ENCODE data around the gene EGLN1.

The EGLN1 gene

GRCh38 chr1:231421546-231421970 is 529 bp downstream of the EGLN1 start:
- Histone ChIP-seq H3K14ac (ENCODE audit: low read length) (peak overlapping the region; percentile 87), H4K91ac (ENCODE audit: low read depth, low read length) (peak overlapping the region; percentile 84), H3K27me3 (ENCODE audit: insufficient read depth, low read length) (no peaks in the 10 kb centered on the region), H2BK5ac (ENCODE audit: low read depth, low read length, poor library complexity) (peak overlapping the region; percentile 78), H4K8ac (ENCODE audit: low read depth, low read length) (peak overlapping the region; percentile 64), H3K36me3 (ENCODE audit: control insufficient read depth in 1 of 2, insufficient read depth in 2 of 2, low read length in 2 of 2) (no peaks in the 10 kb centered on the region), H3K27ac (ENCODE audit: low read depth, low read length) (peak overlapping the region; percentile 98), H3K9ac (ENCODE audit: low read length) (peak overlapping the region; percentile 92), H2AK5ac (ENCODE audit: low read length) (peak overlapping the region; percentile 30), H3K79me1 (ENCODE audit: low read length) (peaks cover 17% of the 10 kb centered on the region), H2AFZ (ENCODE audit: insufficient read depth, low read length, poor library complexity) (peak overlapping the region; percentile 82), H3K18ac (ENCODE audit: low read length) (peak overlapping the region; percentile 89), H3K4me3 (ENCODE audit: low read depth, low read length) (peak overlapping the region; percentile 82), H2BK120ac (ENCODE audit: insufficient read depth, low read length, poor library complexity) (peak overlapping the region; percentile 74), H3K79me2 (ENCODE audit: control insufficient read depth, insufficient read depth, low read length, poor library complexity) (peaks cover 8% of the 10 kb centered on the region), H2BK12ac (ENCODE audit: low read length) (peak overlapping the region; percentile 68), H3K9me3 (ENCODE audit: insufficient read depth, low read depth, low read length) (no peaks in the 10 kb centered on the region), H4K12ac (ENCODE audit: low read depth, low read length) (peak overlapping the region; percentile 8), H3K4ac (ENCODE audit: low read depth, low read length) (peak overlapping the region; percentile 61), H3K23ac (ENCODE audit: low read length) (no peak overlapping the region), H3K4me1 (ENCODE audit: control insufficient read depth in 1 of 2, insufficient read depth in 2 of 2, low read length in 2 of 2) (no peaks in the 10 kb centered on the region), H3K4me2 (ENCODE audit: low read length) (peak overlapping the region; percentile 68)
- DNase-seq, result no peak
- WGBS (ENCODE audit: extremely low coverage, insufficient coverage, insufficient read length), result no CpG with 5 or more reads among the region's 53 CpGs

GRCh38 chr1:231420959-231421545 is 1.0 kb downstream of the EGLN1 start:
- Histone ChIP-seq H2AK5ac (ENCODE audit: low read length) (peak overlapping the region; percentile 1), H2BK5ac (ENCODE audit: low read depth, low read length, poor library complexity) (peak overlapping the region; percentile 78), H3K79me1 (ENCODE audit: low read length) (peaks cover 17% of the 10 kb centered on the region), H3K79me2 (ENCODE audit: control insufficient read depth, insufficient read depth, low read length, poor library complexity) (peaks cover 8% of the 10 kb centered on the region), H3K14ac (ENCODE audit: low read length) (peak overlapping the region; percentile 16), H2BK12ac (ENCODE audit: low read length) (no peak overlapping the region), H3K36me3 (ENCODE audit: control insufficient read depth in 1 of 2, insufficient read depth in 2 of 2, low read length in 2 of 2) (no peaks in the 10 kb centered on the region), H3K4me1 (ENCODE audit: control insufficient read depth in 1 of 2, insufficient read depth in 2 of 2, low read length in 2 of 2) (no peaks in the 10 kb centered on the region), H3K23ac (ENCODE audit: low read length) (no peak overlapping the region), H3K18ac (ENCODE audit: low read length) (peak overlapping the region; percentile 89), H3K4ac (ENCODE audit: low read depth, low read length) (peak overlapping the region; percentile 0), H3K27me3 (ENCODE audit: insufficient read depth, low read length) (no peaks in the 10 kb centered on the region), H4K8ac (ENCODE audit: low read depth, low read length) (no peak overlapping the region), H3K9ac (ENCODE audit: low read length) (peak overlapping the region; percentile 77), H3K9me3 (ENCODE audit: insufficient read depth, low read depth, low read length) (no peaks in the 10 kb centered on the region), H4K12ac (ENCODE audit: low read depth, low read length) (no peak overlapping the region), H2BK120ac (ENCODE audit: insufficient read depth, low read length, poor library complexity) (no peak overlapping the region), H3K27ac (ENCODE audit: low read depth, low read length) (peak overlapping the region; percentile 98), H3K4me2 (ENCODE audit: low read length) (peak overlapping the region; percentile 68), H4K91ac (ENCODE audit: low read depth, low read length) (peak overlapping the region; percentile 84), H3K4me3 (ENCODE audit: low read depth, low read length) (peak overlapping the region; percentile 82), H2AFZ (ENCODE audit: insufficient read depth, low read length, poor library complexity) (peak overlapping the region; percentile 82)
- no CpG with 5 or more reads among the region's 63 CpGs for WGBS (ENCODE audit: extremely low coverage, insufficient coverage, insufficient read length)
- peak; percentile 61 to 69 for DNase-seq

GRCh38 chr1:231420299-231420958 is 1.7 kb downstream of the EGLN1 start:
- Histone ChIP-seq H3K4me2 (ENCODE audit: low read length) (peak overlapping the region; percentile 68), H2BK5ac (ENCODE audit: low read depth, low read length, poor library complexity) (no peak overlapping the region), H4K91ac (ENCODE audit: low read depth, low read length) (no peak overlapping the region), H3K23ac (ENCODE audit: low read length) (no peak overlapping the region), H4K8ac (ENCODE audit: low read depth, low read length) (no peak overlapping the region), H3K79me1 (ENCODE audit: low read length) (peaks cover 17% of the 10 kb centered on the region), H3K14ac (ENCODE audit: low read length) (no peak overlapping the region), H3K27ac (ENCODE audit: low read depth, low read length) (peak overlapping the region; percentile 98), H3K9ac (ENCODE audit: low read length) (peak overlapping the region; percentile 56), H2AK5ac (ENCODE audit: low read length) (no peak overlapping the region), H3K18ac (ENCODE audit: low read length) (no peak overlapping the region), H3K4me3 (ENCODE audit: low read depth, low read length) (peak overlapping the region; percentile 82), H2AFZ (ENCODE audit: insufficient read depth, low read length, poor library complexity) (no peak overlapping the region), H3K4ac (ENCODE audit: low read depth, low read length) (no peak overlapping the region), H4K12ac (ENCODE audit: low read depth, low read length) (no peak overlapping the region), H3K4me1 (ENCODE audit: control insufficient read depth in 1 of 2, insufficient read depth in 2 of 2, low read length in 2 of 2) (no peaks in the 10 kb centered on the region), H2BK12ac (ENCODE audit: low read length) (no peak overlapping the region), H3K36me3 (ENCODE audit: control insufficient read depth in 1 of 2, insufficient read depth in 2 of 2, low read length in 2 of 2) (no peaks in the 10 kb centered on the region), H3K9me3 (ENCODE audit: insufficient read depth, low read depth, low read length) (no peaks in the 10 kb centered on the region), H3K27me3 (ENCODE audit: insufficient read depth, low read length) (no peaks in the 10 kb centered on the region), H2BK120ac (ENCODE audit: insufficient read depth, low read length, poor library complexity) (no peak overlapping the region), H3K79me2 (ENCODE audit: control insufficient read depth, insufficient read depth, low read length, poor library complexity) (peaks cover 8% of the 10 kb centered on the region)
- no CpG with 5 or more reads among the region's 18 CpGs for WGBS (ENCODE audit: extremely low coverage, insufficient coverage, insufficient read length)
- peak in 1 of 2 donors; percentile 16 for DNase-seq

- no peak overlapping the region for H3K9ac ChIP-seq (ENCODE audit: low read length)
- H3K18ac ChIP-seq (ENCODE audit: low read length), result no peak overlapping the region
- no peak overlapping the region for H2BK5ac ChIP-seq (ENCODE audit: low read depth, low read length, poor library complexity)
- H3K4me3 ChIP-seq (ENCODE audit: low read depth, low read length), result no peak overlapping the region
- peak overlapping the region; percentile 68 for H3K4me2 ChIP-seq (ENCODE audit: low read length)
- no peaks in the 10 kb centered on the region for H3K9me3 ChIP-seq (ENCODE audit: insufficient read depth, low read depth, low read length)
- H2AK5ac ChIP-seq (ENCODE audit: low read length), result no peak overlapping the region
- H3K79me1 ChIP-seq (ENCODE audit: low read length), result peaks cover 17% of the 10 kb centered on the region
- no peak overlapping the region for H2AFZ ChIP-seq (ENCODE audit: insufficient read depth, low read length, poor library complexity)
- no peak overlapping the region for H2BK120ac ChIP-seq (ENCODE audit: insufficient read depth, low read length, poor library complexity)
- DNase-seq, result no peak
- no peak overlapping the region for H4K8ac ChIP-seq (ENCODE audit: low read depth, low read length)
- H3K79me2 ChIP-seq (ENCODE audit: control insufficient read depth, insufficient read depth, low read length, poor library complexity), result peaks cover 8% of the 10 kb centered on the region
- H3K14ac ChIP-seq (ENCODE audit: low read length), result no peak overlapping the region
- H3K36me3 ChIP-seq (ENCODE audit: control insufficient read depth in 1 of 2, insufficient read depth in 2 of 2, low read length in 2 of 2), result no peaks in the 10 kb centered on the region
- H3K27me3 ChIP-seq (ENCODE audit: insufficient read depth, low read length), result no peaks in the 10 kb centered on the region
- no peak overlapping the region for H3K27ac ChIP-seq (ENCODE audit: low read depth, low read length)
- H3K4ac ChIP-seq (ENCODE audit: low read depth, low read length), result no peak overlapping the region
- H2BK12ac ChIP-seq (ENCODE audit: low read length), result no peak overlapping the region
- no CpG with 5 or more reads among the region's 8 CpGs for WGBS (ENCODE audit: extremely low coverage, insufficient coverage, insufficient read length)
- H3K23ac ChIP-seq (ENCODE audit: low read length), result no peak overlapping the region
- H4K12ac ChIP-seq (ENCODE audit: low read depth, low read length), result no peak overlapping the region
- H3K4me1 ChIP-seq (ENCODE audit: control insufficient read depth in 1 of 2, insufficient read depth in 2 of 2, low read length in 2 of 2), result peaks cover 2 to 3% of the 10 kb centered on the region in 2 experiments
- no peak overlapping the region for H4K91ac ChIP-seq (ENCODE audit: low read depth, low read length)
Observed at GRCh38 chr1:231419738-231420298, 2.3 kb downstream of the EGLN1 start.
